Esophagus muscularis mucosa (tissue), 4 donors: Measurements from ENCODE around the gene CSH1. TPM values are rescaled to one million over a fixed set of nuclear protein-coding genes. Genes with fewer than 3 reads are reported as not detected.
"Not testable (repeated sequence)": the region's sequence is repeated elsewhere in the genome, so short reads cannot be mapped to it uniquely, and the experiment has no call there.

ENCODE experiments used
- DNase-seq: peaks from one replicate; pipeline ENCODE4 v3.0.0-alpha.2; 2017; ENCODE audit errors: extremely low spot score
- H3K27ac ChIP-seq, 4 donors: fragments of 200-600 bp; sonication (generic); replicated peaks in 1 of 4; 1 replicate in 3 of 4; 2 replicates in 1 of 4; pipeline ENCODE4 v1.5.1; 2016 to 2019; ENCODE audit warnings: mild to moderate bottlenecking in 1 of 4
- H3K27me3 ChIP-seq, 4 donors: fragments of 200-600 bp; sonication (generic); one replicate each; pipeline versions ENCODE4 v1.5.1 to v1.6.0; 2016 to 2019
- H3K36me3 ChIP-seq, 4 donors: fragments of 200-600 bp; sonication (generic); one replicate each; pipeline ENCODE4 v1.5.1; 2016 to 2019
- H3K4me1 ChIP-seq, 4 donors: fragments of 200-600 bp; sonication (generic); one replicate each; pipeline ENCODE4 v1.5.1; 2016 to 2019
- H3K4me3 ChIP-seq, 4 donors: fragments of 200-600 bp; sonication (generic); 1 replicate in 2 of 4; 2 replicates in 2 of 4; pipeline ENCODE4 v1.5.1; 2016 to 2019; ENCODE audit warnings: mild to moderate bottlenecking in 4 of 4, moderate library complexity in 1 of 4
- H3K9me3 ChIP-seq, 4 donors: fragments of 200-600 bp; sonication (generic); 1 replicate in 3 of 4; 2 replicates in 1 of 4; pipeline ENCODE4 v1.5.1; 2016 to 2019
- EP300 ChIP-seq: sonication (generic); formaldehyde crosslinking; IDR thresholded peaks from one replicate; pipeline ENCODE4 v1.6.1; 2017; ENCODE audit warnings: antibody characterized with exemption
- POLR2A ChIP-seq: fragments of 450-650 bp; IDR thresholded peaks from one replicate; pipeline ENCODE4 v1.6.1; 2017; ENCODE audit warnings: antibody characterized with exemption, moderate library complexity, mild to moderate bottlenecking, low read depth
- POLR2AphosphoS5 ChIP-seq, 2 donors: sonication (generic); formaldehyde crosslinking; IDR thresholded peaks; one replicate each; pipeline ENCODE4 v1.6.1; 2017; ENCODE audit warnings: antibody characterized with exemption in 2 of 2
- WGBS: methylation state at CpG from one replicate; pipeline ENCODE4 v1.1.5; 2018; 5-methylcytosine and 5-hydroxymethylcytosine counted together
- intact Hi-C: fragments of 100-400 bp; cut with DNase I; formaldehyde crosslinking; loops from one replicate; pipeline ENCODE4 v1.15.1; 2023
- total RNA-seq, 4 donors: library from RNA; depleted of rRNA; stranded (reverse); fragments of >200 nt; gene quantifications; one replicate each; pipeline versions ENCODE4 v1.1.0 to v1.2.1, GENCODE V29; 2016
- TF ChIP-seq, protein P1 (sequence below), 3 experiments: fragments of 200-600 bp in 2 of 3; fragments of 450-650 bp in 1 of 3; sonication (generic) in 2 of 3; IDR thresholded peaks; one replicate each; pipeline ENCODE4 v1.5.1; 2017 to 2019; ENCODE audit warnings: antibody characterized with exemption in 3 of 3, mild to moderate bottlenecking in 2 of 3, moderate library complexity in 1 of 3

Gene CSH1
- total RNA-seq, 4 donors from 2014 or later: not detected

DNA sequence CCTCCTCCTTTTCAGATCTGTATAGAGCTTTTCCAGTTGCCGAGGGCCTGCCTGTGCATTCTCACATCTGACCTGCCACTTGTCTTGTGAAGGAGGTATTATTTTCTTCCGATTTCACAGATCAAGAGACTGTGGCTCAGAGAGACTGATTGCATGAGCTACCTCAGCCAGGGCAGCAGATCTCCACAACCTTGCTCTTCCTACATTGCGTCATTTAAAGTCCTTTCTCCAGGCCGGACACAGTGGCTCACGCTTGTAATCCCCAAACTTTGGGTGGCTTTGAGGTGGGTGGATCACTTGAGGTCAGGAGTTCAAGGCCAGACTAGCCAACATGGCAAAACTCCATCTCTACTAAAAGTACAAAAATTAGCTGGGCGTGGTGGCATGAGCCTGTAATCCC, 23.7 kb upstream of the CSH1 start:
- H3K9me3 ChIP-seq, H3K4me3 ChIP-seq, H3K27ac ChIP-seq, intact Hi-C loops, DNase-seq, H3K4me1 ChIP-seq, H3K36me3 ChIP-seq: not testable (repeated sequence)
- WGBS: 89% methylated on average over 6 of the region's 6 CpGs
- peaks cover 0 to 13% (median 0%) of the 10 kb centered on the region in 4 donors for H3K27me3 ChIP-seq

DNA sequence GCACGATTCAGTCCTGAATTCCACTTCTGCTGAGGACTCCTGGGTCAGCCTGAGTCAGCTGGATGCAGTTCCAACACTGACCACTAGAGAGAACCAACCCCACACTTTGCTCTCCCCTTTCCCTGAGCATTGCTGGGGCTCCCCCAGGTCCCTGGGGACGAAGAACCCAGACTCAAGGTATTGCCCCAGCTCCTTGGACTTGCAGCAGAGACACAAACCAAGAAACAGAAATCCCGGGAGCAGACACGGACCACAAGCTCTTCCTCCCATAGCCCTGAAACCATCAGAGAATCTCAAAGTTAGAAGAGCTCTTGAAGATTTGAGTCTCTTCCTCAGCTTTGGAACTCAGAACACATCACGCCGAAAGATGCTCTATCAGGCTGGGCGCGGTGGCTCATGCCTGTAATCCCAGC, 22.9 kb upstream of the CSH1 start:
- Histone ChIP-seq H3K27ac (no peak overlapping the region), H3K4me1 (peaks cover 0 to 7% (median 3%) of the 10 kb centered on the region in 4 donors), H3K4me3 (no peak overlapping the region), H3K9me3 (no peaks in the 10 kb centered on the region), H3K36me3 (no peaks in the 10 kb centered on the region), H3K27me3 (peaks cover 0 to 13% (median 0%) of the 10 kb centered on the region in 4 donors)
- 46% methylated on average over 8 of the region's 8 CpGs for WGBS
- DNase-seq: no peak
- intact Hi-C loops: loop anchor here (1.0 to 10.0 kb wide), 3 partner anchors 106 to 365 kb away; partner anchors contain the start of gene ERN1
- TF ChIP-seq POLR2A (no peak), EP300 (no peak)
- TF ChIP-seq, protein P1, sequence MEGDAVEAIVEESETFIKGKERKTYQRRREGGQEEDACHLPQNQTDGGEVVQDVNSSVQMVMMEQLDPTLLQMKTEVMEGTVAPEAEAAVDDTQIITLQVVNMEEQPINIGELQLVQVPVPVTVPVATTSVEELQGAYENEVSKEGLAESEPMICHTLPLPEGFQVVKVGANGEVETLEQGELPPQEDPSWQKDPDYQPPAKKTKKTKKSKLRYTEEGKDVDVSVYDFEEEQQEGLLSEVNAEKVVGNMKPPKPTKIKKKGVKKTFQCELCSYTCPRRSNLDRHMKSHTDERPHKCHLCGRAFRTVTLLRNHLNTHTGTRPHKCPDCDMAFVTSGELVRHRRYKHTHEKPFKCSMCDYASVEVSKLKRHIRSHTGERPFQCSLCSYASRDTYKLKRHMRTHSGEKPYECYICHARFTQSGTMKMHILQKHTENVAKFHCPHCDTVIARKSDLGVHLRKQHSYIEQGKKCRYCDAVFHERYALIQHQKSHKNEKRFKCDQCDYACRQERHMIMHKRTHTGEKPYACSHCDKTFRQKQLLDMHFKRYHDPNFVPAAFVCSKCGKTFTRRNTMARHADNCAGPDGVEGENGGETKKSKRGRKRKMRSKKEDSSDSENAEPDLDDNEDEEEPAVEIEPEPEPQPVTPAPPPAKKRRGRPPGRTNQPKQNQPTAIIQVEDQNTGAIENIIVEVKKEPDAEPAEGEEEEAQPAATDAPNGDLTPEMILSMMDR (IDR thresholded peaks at IDR 0.05): peak; percentile 82 to 94 (median 88)

- WGBS: 46% methylated on average over 10 of the region's 10 CpGs
- not testable (repeated sequence) for H3K4me1 ChIP-seq, H3K9me3 ChIP-seq, H3K4me3 ChIP-seq, H3K36me3 ChIP-seq, H3K27ac ChIP-seq, DNase-seq
- intact Hi-C loops: loop anchor here (1.0 to 10.0 kb wide), 3 partner anchors 106 to 366 kb away; partner anchors contain the start of gene ERN1
- peaks cover 0 to 13% (median 0%) of the 10 kb centered on the region in 4 donors for H3K27me3 ChIP-seq
These were observed 22.5 kb upstream of the CSH1 start, which contains the start of gene GH1 for GRCh38 chr17:63918789-63919305. TSS of gene GH1 (minus strand) at chr17:63918839. CDS start at chr17:63918776, 63 bp downstream.

DNA sequence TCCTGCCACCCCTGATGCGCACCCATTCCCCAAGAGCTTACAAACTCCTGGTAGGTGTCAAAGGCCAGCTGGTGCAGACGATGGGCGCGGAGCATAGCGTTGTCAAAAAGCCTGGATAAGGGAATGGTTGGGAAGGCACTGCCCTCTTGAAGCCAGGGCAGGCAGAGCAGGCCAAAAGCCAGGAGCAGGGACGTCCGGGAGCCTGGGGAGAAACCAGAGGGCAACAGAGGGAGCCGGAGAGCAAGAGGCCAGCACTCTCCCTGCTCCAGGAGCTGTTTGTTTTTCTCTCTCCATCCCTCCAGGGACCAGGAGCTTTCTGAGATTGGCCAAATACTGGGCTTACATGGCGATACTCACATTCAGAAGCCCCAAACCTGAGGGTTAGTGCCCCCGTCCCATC, 21.9 kb upstream of the CSH1 start:
- Histone ChIP-seq H3K4me1 (peaks cover 0 to 7% (median 3%) of the 10 kb centered on the region in 4 donors), H3K36me3 (no peaks in the 10 kb centered on the region), H3K9me3 (no peaks in the 10 kb centered on the region), H3K4me3 (no peak overlapping the region), H3K27me3 (peaks cover 0 to 13% (median 0%) of the 10 kb centered on the region in 4 donors), H3K27ac (no peak overlapping the region)
- intact Hi-C loops: loop anchor here (10.0 kb wide), 2 partner anchors 216 to 366 kb away; partner anchors contain the start of gene ERN1
- DNase-seq: no peak
- TF ChIP-seq EP300: no peak
- TF ChIP-seq POLR2AphosphoS5 (IDR thresholded peaks at IDR 0.05): no peak
- no peak for TF ChIP-seq POLR2A
- TF ChIP-seq, protein P1 (IDR thresholded peaks at IDR 0.05): no peak
- whole genome bisulfite sequencing: 73% methylated on average over 7 of the region's 10 CpGs

DNA sequence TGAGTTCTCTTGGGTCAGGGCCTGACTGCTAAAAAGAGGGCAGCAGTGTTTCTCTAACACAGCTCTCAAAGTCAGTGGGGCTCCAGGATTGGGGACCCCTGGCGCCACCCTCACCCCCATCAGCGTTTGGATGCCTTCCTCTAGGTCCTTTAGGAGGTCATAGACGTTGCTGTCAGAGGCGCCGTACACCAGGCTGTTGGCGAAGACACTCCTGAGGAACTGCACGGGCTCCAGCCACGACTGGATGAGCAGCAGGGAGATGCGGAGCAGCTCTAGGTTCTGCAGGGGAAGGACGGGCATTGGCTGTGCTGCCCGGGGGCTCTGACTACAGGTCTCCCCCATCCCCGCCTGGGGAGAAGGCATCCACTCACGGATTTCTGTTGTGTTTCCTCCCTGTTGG, 21.3 kb upstream of the CSH1 start:
- intact Hi-C loops: loop anchor here (10.0 kb wide), 2 partner anchors 217 to 367 kb away; partner anchors contain the start of gene ERN1
- 80% methylated on average over 9 of the region's 13 CpGs for WGBS
- H3K36me3 ChIP-seq: no peaks in the 10 kb centered on the region
- H3K9me3 ChIP-seq: no peaks in the 10 kb centered on the region
- peaks cover 0 to 13% (median 0%) of the 10 kb centered on the region in 4 donors for H3K27me3 ChIP-seq
- no peak for DNase-seq
- TF ChIP-seq, protein P1 (IDR thresholded peaks at IDR 0.05): no peak
- no peak for TF ChIP-seq POLR2AphosphoS5 (IDR thresholded peaks at IDR 0.05)
- TF ChIP-seq POLR2A: no peak
- TF ChIP-seq EP300: no peak
- no peak overlapping the region for H3K4me3 ChIP-seq
- H3K4me1 ChIP-seq: peaks cover 0 to 7% (median 3%) of the 10 kb centered on the region in 4 donors
- H3K27ac ChIP-seq: no peak overlapping the region

GRCh38 chr17:63917206-63917605, 20.8 kb upstream of the CSH1 start:
- H3K36me3 ChIP-seq, H3K9me3 ChIP-seq, DNase-seq, H3K4me1 ChIP-seq, H3K4me3 ChIP-seq, H3K27ac ChIP-seq: not testable (repeated sequence)
- intact Hi-C loops: loop anchor here (10.0 kb wide), 2 partner anchors 218 to 368 kb away; partner anchors contain the start of gene ERN1
- peaks cover 0 to 13% (median 0%) of the 10 kb centered on the region in 4 donors for H3K27me3 ChIP-seq
- WGBS: 89% methylated on average over 7 of the region's 11 CpGs
